AG10803 (cell line): Measurements from ENCODE around the gene DHRS1.
A peak's percentile ranks its signal among the peaks of the same experiment; 100 is the strongest.

ENCODE experiments used
- DNase-seq: peaks from one replicate; pipeline ENCODE4 v3.0.0; 2010; ENCODE audit warnings: low read depth
- H3K4me3 ChIP-seq: 2 replicates; pipeline ENCODE4 v1.5.1; 2011; ENCODE audit warnings: mild to moderate bottlenecking, low read length, control low read depth
- TF ChIP-seq, protein P1 (sequence below): conservative IDR thresholded peaks from 2 replicates; pipeline ENCODE4 v1.5.1; 2011; ENCODE audit warnings: mild to moderate bottlenecking, low read length, control low read depth, inconsistent platforms

The DHRS1 gene

DNA sequence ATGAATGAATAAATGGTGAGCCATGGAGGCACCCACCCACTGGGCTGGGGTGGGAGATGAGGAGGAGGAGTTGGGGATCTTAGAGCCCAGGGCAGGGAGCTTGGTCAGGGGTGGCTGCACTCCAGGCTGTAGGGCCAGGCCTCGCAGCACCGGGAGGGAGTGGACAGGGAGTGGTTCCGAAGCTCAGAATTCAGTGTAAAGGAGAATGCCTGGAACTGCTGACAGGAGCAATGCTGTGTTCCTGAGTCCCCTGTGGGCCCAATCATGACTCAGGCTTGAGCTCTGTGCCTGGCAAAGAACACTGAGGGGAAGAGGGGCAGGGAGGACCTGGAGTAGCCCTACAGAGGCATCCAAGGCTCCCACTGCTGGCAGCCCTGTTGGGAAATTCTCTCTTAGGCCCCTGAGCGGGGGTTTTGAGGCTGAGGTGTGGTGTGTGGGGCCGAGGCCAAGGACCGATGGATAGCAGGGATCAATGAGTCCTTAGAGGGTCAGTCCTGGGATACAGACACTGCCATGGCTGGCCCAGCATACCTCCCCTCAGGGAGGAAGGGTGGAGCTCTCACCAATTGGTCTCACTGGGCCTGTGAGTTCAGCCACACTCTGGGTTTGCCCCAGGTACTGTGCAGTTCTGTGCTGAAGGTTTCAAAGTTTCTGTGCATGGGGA lies 18.7 kb downstream of the DHRS1 start:
- DNase-seq, result no peak
- TF ChIP-seq, protein P1, sequence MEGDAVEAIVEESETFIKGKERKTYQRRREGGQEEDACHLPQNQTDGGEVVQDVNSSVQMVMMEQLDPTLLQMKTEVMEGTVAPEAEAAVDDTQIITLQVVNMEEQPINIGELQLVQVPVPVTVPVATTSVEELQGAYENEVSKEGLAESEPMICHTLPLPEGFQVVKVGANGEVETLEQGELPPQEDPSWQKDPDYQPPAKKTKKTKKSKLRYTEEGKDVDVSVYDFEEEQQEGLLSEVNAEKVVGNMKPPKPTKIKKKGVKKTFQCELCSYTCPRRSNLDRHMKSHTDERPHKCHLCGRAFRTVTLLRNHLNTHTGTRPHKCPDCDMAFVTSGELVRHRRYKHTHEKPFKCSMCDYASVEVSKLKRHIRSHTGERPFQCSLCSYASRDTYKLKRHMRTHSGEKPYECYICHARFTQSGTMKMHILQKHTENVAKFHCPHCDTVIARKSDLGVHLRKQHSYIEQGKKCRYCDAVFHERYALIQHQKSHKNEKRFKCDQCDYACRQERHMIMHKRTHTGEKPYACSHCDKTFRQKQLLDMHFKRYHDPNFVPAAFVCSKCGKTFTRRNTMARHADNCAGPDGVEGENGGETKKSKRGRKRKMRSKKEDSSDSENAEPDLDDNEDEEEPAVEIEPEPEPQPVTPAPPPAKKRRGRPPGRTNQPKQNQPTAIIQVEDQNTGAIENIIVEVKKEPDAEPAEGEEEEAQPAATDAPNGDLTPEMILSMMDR, result no peak
- no peak overlapping the region for H3K4me3 ChIP-seq

DNA sequence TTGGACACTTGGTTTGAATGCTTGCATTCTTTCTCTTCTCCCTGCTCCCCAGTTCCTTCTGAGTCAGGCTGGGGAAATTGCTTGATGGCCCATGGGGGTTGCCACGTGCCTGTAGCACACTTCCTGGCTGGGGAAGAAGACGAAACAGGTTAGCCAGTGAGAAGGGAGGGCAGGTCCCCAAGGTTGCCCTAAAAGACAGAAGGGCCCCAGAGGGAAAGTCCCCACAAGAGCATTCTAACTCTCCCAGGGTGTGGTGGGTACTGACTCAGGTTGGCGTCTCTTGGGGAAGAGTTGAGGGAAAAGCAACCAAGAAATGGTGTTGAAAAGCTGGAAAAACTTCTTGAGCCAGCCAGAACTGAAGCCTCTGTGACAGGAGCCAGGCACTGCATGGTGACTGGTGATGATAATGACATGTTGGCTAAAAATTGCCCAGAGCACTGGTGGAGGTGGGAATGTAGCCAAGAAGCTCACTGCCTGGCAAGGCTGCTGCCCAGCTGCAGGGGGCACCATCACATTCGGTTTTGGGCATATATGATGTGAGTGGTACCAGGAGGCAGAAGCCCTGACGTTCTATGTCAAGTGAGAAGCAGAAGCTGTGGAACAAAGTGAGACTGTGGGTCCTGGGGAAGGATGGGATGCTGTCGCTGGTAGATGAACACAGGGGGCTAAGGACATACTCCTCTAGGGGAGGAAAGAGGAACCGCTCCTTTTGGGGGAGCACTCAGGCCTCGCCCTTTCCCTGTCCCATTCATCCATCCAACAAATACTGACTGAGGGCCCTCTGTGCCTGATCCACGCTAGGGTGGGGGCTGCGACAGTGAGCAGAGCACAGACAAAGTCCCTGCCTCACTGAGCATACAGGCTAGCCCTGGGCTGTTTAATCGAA lies 20.0 kb downstream of the DHRS1 start:
- H3K4me3 ChIP-seq, result no peak overlapping the region
- TF ChIP-seq, protein P1, result peak; percentile 19
- no peak for DNase-seq

DNA sequence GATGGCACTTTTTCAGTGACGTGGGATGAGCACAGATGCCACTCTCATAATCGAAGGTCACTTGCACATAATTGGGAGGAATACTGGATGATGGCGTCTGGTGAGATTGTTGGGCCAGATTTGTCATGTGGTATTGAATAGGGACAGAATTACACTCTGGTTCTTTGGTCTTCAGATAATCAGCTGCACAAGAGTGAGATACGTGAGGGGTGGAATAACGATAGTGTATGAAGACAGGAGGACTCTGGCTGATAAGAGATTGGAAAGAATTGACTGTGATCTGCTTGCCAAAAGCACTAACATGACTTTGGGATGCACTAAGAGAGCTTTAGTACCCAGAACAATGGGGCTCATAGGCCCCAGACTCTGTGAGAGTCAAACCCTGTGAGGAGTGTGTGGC lies 21.2 kb downstream of the DHRS1 start:
- TF ChIP-seq, protein P1, result no peak

DNA sequence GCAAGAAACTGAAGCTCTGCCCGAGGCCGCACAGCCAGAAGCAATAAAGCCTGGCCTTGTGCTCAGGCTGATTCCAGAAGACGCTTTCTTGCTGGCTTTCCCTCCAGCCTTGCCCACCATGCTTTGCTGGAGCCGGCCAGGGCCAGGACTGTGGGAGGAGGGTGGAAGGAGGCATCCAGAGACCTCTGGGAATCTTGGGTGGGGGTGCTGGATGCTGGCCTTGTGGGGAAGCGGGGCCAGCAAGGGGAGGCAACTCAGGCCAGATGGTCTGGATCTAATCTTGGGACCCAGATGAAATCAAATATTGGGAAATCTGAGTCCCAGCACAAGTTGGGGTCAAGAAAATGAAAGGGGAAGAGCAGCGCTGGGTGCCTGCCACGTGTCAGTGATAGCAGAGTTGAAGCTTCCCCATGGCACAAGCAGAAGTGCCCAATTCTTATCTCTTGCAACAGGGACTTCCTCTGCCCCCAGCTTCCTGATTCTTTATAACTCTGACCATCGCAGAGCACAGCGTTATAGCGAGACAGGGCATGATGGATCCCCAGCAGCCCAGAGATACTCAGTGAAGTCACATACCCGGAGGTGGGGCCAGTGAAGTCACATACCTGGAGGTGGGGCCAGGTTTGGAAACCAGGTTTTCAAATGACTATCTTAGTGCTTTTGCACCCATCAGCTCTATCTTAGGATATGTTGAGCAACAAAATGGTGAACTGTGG lies 21.8 kb downstream of the DHRS1 start:
- TF ChIP-seq, protein P1, result no peak
- DNase-seq, result no peak
- no peak overlapping the region for H3K4me3 ChIP-seq

More for the DNA sequence above, 21.2 kb downstream of the DHRS1 start:
- H3K4me3 ChIP-seq, result no peak overlapping the region
- no peak for DNase-seq

DNA sequence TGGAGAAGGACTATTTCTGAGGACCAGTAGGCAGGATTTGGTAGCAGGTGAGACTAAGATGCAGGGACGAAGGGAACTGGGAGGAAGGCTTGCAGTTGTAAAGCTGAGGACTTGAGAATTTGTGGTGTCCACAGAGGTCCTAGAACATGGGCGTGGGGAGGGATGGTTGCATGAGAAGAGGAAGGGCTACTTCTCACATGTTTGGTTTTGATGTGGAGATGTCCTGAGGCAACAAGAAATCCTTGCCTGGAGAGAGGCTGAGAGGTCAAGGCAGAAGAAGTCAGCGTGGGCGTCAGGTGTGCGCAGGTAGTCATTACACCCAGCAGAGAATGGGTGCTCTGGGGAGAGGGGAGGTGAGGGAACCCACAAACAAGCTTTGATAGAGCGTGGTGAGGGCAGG lies 22.5 kb downstream of the DHRS1 start:
- no peak for DNase-seq
- no peak overlapping the region for H3K4me3 ChIP-seq
- TF ChIP-seq, protein P1, result no peak

DNA sequence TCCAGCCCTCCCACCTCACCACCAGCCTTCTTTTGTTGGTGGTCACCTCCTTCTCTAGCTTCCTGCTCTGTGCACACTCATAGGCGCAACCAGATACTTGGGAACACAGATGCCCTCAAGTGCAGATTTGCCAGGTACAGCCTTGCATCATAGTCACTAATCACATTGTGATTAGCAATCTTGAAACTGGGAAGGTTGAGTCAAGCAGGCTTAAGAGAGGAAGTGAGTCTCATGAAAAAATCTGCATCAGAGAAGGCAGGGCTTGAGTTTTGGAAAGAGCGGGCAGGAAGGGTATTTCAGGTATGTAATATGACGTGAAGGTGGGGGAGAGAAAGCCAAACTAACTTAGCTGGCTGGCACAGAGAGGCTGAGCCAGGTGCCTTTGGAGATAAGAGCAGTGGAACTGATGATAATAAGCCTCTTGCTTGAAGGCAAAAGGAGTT lies 25.5 kb downstream of the DHRS1 start:
- H3K4me3 ChIP-seq, result no peak overlapping the region
- TF ChIP-seq, protein P1, result no peak
- no peak for DNase-seq
